Measurements from ENCODE around the gene RMI2.

Gene RMI2

GRCh38 chr16:11329891-11330290, 15.4 kb upstream of the RMI2 start:
- TF ChIP-seq GABPA (IDR thresholded peaks at IDR 0.05; ENCODE audit: low read depth) (no peak), REST (IDR thresholded peaks at IDR 0.05; ENCODE audit: insufficient replicate concordance, low read depth) (no peak), SPI1 (IDR thresholded peaks at IDR 0.05; ENCODE audit: borderline replicate concordance, low read depth) (no peak), CTCF (IDR thresholded peaks at IDR 0.05; ENCODE audit: insufficient read depth, low read length) (no peak), POLR2AphosphoS5 (IDR thresholded peaks at IDR 0.05; ENCODE audit: low read depth) (no peak)
- H3K27me3 ChIP-seq (ENCODE audit: insufficient read depth, poor library complexity, severe bottlenecking): no peaks in the 10 kb centered on the region
- no peak overlapping the region for H3K4me3 ChIP-seq (replicated peaks; ENCODE audit: insufficient read depth, low read length)
- no peak overlapping the region for H3K27ac ChIP-seq (replicated peaks)
- DNase-seq (ENCODE audit: low read depth in 1 of 2, low spot score in 1 of 2): no peak

GRCh38 chr16:11330526-11331237, 14.6 kb upstream of the RMI2 start:
- no peak overlapping the region for H3K4me3 ChIP-seq (replicated peaks; ENCODE audit: insufficient read depth, low read length)
- H3K27ac ChIP-seq (replicated peaks): no peak overlapping the region
- DNase-seq (ENCODE audit: low read depth in 1 of 2, low spot score in 1 of 2): no peak
- no peak for TF ChIP-seq REST (IDR thresholded peaks at IDR 0.05; ENCODE audit: insufficient replicate concordance, low read depth)
- no peak for TF ChIP-seq CTCF (IDR thresholded peaks at IDR 0.05; ENCODE audit: insufficient read depth, low read length)
- TF ChIP-seq POLR2AphosphoS5 (IDR thresholded peaks at IDR 0.05; ENCODE audit: low read depth): no peak
- TF ChIP-seq GABPA (IDR thresholded peaks at IDR 0.05; ENCODE audit: low read depth): no peak
- TF ChIP-seq SPI1 (IDR thresholded peaks at IDR 0.05; ENCODE audit: borderline replicate concordance, low read depth): no peak
- H3K27me3 ChIP-seq (ENCODE audit: insufficient read depth, poor library complexity, severe bottlenecking): no peaks in the 10 kb centered on the region

- H3K27ac ChIP-seq (replicated peaks): no peak overlapping the region
- TF ChIP-seq CTCF (IDR thresholded peaks at IDR 0.05; ENCODE audit: insufficient read depth, low read length): no peak
- TF ChIP-seq REST (IDR thresholded peaks at IDR 0.05; ENCODE audit: insufficient replicate concordance, low read depth): no peak
- TF ChIP-seq SPI1 (IDR thresholded peaks at IDR 0.05; ENCODE audit: borderline replicate concordance, low read depth): no peak
- TF ChIP-seq GABPA (IDR thresholded peaks at IDR 0.05; ENCODE audit: low read depth): no peak
- no peak for TF ChIP-seq POLR2AphosphoS5 (IDR thresholded peaks at IDR 0.05; ENCODE audit: low read depth)
- no peaks in the 10 kb centered on the region for H3K27me3 ChIP-seq (ENCODE audit: insufficient read depth, poor library complexity, severe bottlenecking)
- DNase-seq (ENCODE audit: low read depth in 1 of 2, low spot score in 1 of 2): no peak
- H3K4me3 ChIP-seq (replicated peaks; ENCODE audit: insufficient read depth, low read length): no peak overlapping the region
Observed at GRCh38 chr16:11331967-11332366, 13.3 kb upstream of the RMI2 start.

Data from HL-60 (cell line).